Measurements from ENCODE around the gene QSER1. TPM values are rescaled to one million over a fixed set of nuclear protein-coding genes. Genes with fewer than 3 reads are reported as not detected.

The QSER1 gene
- total and polyA plus RNA-seq, 4 donors: 2.4 to 12.6 (median 7.1) TPM

- no peaks in the 10 kb centered on the region for H3K36me3 ChIP-seq (ENCODE audit: control insufficient read depth in 4 of 4, insufficient read depth in 3 of 4, low read depth in 1 of 4, low read length in 3 of 4)
- no peak for DNase-seq (ENCODE audit: low spot score)
- no peaks in the 10 kb centered on the region for H3K27me3 ChIP-seq (ENCODE audit: control insufficient read depth in 4 of 4, insufficient read depth in 4 of 4, low read length in 3 of 4)
- H3K4me3 ChIP-seq (ENCODE audit: low read depth in 1 of 3, low read length in 3 of 3): no peak overlapping the region
- no peaks in the 10 kb centered on the region for H3K9me3 ChIP-seq (ENCODE audit: control insufficient read depth in 4 of 4, low read length in 3 of 4)
- 96% methylated on average over 8 of the region's 8 CpGs for WGBS
- peaks cover 0 to 4% (median 1%) of the 10 kb centered on the region in 4 donors for H3K4me1 ChIP-seq (ENCODE audit: control insufficient read depth in 4 of 4, insufficient read depth in 4 of 4, low read length in 3 of 4)
- no peak overlapping the region for H3K27ac ChIP-seq (ENCODE audit: low read depth in 1 of 2, low read length in 2 of 2)
- TF ChIP-seq GABPA (IDR thresholded peaks at IDR 0.05 in 1 of 2, conservative IDR thresholded peaks at IDR 0.05 in 1 of 2): no peak
- no peak for TF ChIP-seq FOXA2 (IDR thresholded peaks at IDR 0.05)
- no peak for TF ChIP-seq EGR1 (IDR thresholded peaks at IDR 0.05; ENCODE audit: low read depth in 2 of 2)
- no peak overlapping the region for H3K9ac ChIP-seq (ENCODE audit: low read depth in 1 of 2, low read length in 2 of 2)
These were observed 24.4 kb downstream of the QSER1 start for GRCh38 chr11:32916994-32917393.

- Histone ChIP-seq H3K9me3 (ENCODE audit: control insufficient read depth in 4 of 4, low read length in 3 of 4) (no peaks in the 10 kb centered on the region), H3K36me3 (ENCODE audit: control insufficient read depth in 4 of 4, insufficient read depth in 3 of 4, low read depth in 1 of 4, low read length in 3 of 4) (no peaks in the 10 kb centered on the region), H3K9ac (ENCODE audit: low read depth in 1 of 2, low read length in 2 of 2) (no peak overlapping the region), H3K27me3 (ENCODE audit: control insufficient read depth in 4 of 4, insufficient read depth in 4 of 4, low read length in 3 of 4) (no peaks in the 10 kb centered on the region), H3K4me3 (ENCODE audit: low read depth in 1 of 3, low read length in 3 of 3) (no peak overlapping the region), H3K27ac (ENCODE audit: low read depth in 1 of 2, low read length in 2 of 2) (no peak overlapping the region), H3K4me1 (ENCODE audit: control insufficient read depth in 4 of 4, insufficient read depth in 4 of 4, low read length in 3 of 4) (peaks cover 0 to 4% (median 1%) of the 10 kb centered on the region in 4 donors)
- no peak for TF ChIP-seq RXRA (IDR thresholded peaks at IDR 0.05)
- TF ChIP-seq ZBTB33 (IDR thresholded peaks at IDR 0.05): no peak
- no peak for TF ChIP-seq GABPA (IDR thresholded peaks at IDR 0.05 in 1 of 2, conservative IDR thresholded peaks at IDR 0.05 in 1 of 2)
- no peak for TF ChIP-seq SP1 (IDR thresholded peaks at IDR 0.05)
- no peak for TF ChIP-seq CTCF (IDR thresholded peaks at IDR 0.05; ENCODE audit: low read depth, low read length, missing input control)
- no peak for TF ChIP-seq FOXA2 (IDR thresholded peaks at IDR 0.05)
- no peak for TF ChIP-seq HNF4A (conservative IDR thresholded peaks at IDR 0.05)
- TF ChIP-seq EGR1 (IDR thresholded peaks at IDR 0.05; ENCODE audit: low read depth in 2 of 2): no peak
- TF ChIP-seq REST (IDR thresholded peaks at IDR 0.05): no peak
- no peak for TF ChIP-seq HNF4G (IDR thresholded peaks at IDR 0.05)
- no peak for TF ChIP-seq FOXA1 (IDR thresholded peaks at IDR 0.05)
- TF ChIP-seq NR2F2 (IDR thresholded peaks at IDR 0.05): no peak
- no peak for TF ChIP-seq TAF1 (conservative IDR thresholded peaks at IDR 0.05)
- no peak for TF ChIP-seq MAX (IDR thresholded peaks at IDR 0.05)
- TF ChIP-seq YY1 (IDR thresholded peaks at IDR 0.05): no peak
- no peak for TF ChIP-seq RAD21 (IDR thresholded peaks at IDR 0.05)
- TF ChIP-seq JUND (IDR thresholded peaks at IDR 0.05): no peak
- TF ChIP-seq ATF3 (IDR thresholded peaks at IDR 0.05): no peak
- 86% methylated on average over 1 of the region's 1 CpG for WGBS
- no peak for DNase-seq (ENCODE audit: low spot score)
These were observed 25.8 kb downstream of the QSER1 start for GRCh38 chr11:32918427-32918826.

All from liver (tissue), 9 donors.